ENCODE measurements around the gene NUDT14.

Gene NUDT14

DNA sequence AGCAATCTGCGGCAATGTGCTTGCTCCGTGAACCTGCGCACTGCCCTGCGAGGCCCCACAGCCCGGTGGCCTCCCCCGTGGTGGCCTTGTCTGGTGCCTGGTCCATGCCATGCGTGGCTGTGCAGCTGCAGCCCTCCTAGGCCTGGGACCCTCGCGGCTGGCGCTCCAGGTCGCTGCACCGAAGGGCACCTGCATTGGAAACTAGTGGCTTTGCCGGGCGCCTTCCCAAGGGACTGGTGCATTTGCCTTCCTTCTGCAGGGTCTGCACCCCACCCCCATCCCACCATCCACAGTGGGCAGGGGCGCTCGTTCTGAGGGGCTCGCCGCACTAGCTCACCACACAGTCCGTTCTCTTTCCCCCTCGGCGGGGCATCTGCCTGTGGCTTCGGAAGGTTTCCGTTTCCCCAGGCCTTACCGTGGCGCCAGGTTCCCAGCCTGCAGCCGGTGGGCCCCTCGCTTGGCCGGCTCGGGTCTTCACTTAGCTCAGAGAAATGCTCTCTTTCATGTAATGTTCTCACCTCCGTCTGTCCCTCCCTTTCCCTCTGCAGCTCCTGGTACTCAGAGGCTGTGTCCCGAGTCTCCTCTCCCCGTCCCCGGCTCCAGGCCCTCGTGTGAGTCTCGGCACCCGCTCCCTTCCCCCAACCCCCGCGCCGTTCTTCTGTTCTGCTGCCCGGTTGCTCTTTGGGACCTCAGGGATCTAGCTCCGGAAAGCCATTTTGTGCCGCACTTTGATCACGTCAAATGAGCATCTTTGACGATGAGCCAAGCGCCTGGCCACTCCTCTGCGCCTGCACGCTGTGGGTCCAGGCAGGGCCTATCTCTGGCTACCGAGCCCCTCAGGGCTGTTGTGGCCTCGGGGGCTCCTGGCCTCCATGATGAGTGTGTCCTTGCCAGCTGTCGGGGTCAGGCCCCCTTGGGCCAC lies 44.5 kb downstream of the NUDT14 start:
- in situ Hi-C loops (cut with MboI; ENCODE audit: low sequenced_read_pairs): no loop called here

DNA sequence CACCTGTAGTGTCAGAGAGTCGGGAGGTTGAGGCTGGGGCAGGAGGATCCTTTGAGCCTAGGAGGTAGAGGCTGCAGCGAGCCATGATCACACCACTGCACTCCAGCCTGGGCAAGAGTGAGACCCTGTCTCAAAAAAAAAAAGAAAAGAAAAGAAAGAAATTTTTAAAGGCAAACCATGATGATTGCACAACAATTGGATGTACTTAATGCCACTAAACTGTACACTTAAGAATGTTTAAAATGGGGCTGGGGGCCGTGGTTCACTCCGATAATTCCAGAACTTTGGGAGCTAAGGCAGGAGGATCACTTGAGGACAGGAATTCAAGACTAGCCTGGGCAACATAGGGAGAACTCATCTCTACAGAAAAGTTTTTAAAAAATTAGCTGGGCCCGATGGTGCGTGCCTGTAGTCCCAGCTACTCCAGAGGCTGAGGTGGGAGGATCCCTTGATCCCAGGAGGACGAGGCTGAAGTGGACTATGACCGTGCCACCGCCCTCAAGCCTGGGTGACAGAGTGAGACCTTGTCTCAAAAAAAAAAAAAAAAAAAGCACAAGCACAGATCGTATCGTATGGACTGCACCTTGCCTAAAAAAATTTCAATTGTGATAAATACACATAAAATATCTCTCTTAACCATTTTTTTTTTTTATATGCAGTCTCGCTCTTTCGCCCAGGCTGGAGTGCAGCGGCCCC lies 45.3 kb downstream of the NUDT14 start:
- in situ Hi-C loops (cut with MboI; ENCODE audit: low sequenced_read_pairs): no loop called here

DNA sequence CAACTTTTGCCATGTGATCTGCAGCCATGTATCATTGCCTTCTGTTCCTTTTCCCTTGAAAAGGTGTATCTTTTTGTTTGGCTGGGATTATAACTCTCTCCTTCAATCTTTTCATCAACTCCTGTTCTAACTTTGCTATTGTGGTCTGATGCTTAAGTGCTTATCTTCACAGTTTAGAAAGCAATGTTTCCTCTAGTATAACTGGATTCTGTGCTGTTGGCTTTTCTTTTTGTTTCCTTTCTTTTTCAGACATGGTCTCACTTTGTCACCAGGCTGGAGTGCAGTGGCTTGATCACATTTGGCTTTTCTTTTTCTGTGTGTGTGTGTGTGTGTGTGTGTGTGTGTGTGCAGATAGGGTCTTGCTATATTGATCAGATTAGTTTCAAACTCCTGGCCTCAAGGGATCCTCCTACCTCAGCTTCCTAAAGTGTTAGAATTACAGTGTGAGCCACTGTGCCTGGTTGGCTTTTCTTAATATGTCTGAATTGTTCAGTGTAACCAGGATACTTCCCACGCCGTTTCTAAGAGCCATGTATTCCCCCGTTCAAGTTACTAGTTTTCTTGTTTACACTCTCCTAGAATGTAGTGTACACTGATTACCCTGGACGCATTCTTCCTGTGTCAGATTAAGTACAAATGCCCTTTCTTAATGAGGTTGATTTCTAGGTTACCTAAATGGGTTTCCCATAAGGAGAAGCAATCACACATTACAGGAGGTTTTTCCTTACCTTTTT lies 48.0 kb downstream of the NUDT14 start:
- in situ Hi-C loops (cut with MboI; ENCODE audit: low sequenced_read_pairs): no loop called here

DNA sequence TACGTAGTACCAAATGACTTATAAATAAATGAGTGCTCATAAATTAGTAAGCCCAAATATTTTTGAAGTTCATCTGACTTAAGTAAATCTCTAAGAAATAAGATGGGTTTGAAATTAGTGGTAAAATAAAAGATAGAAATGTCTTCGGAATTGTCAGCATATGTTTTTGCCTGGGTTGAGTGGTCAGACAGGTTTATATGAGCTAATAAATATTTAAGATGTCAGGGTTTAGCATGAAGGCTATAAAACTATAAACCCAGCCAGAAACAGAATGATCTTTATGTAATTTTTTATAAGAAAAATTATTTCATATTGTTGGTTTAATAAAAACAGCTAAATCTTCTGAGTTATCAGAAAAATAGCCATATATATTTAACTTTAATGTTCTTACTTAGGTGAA lies 49.9 kb downstream of the NUDT14 start:
- in situ Hi-C loops (cut with MboI; ENCODE audit: low sequenced_read_pairs): no loop called here

DNA sequence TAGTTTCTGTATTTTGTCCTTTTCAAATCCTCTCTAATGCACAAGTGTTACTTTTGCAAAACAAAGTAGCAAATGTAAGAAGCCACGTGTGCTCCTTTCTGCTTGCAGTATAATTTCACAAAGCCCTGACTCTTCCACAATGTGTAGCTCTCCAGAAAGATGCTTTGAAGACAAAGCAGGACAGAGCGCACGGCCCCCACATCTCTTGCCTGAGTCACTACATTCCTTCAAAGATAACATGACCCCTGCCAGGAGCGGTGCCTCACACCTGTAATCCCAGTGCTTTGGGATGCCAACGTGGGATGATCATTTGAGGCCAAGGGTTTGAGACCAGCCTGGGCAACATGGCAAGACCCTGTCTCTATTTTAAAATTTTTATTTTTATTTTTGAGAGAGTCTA lies 53.1 kb downstream of the NUDT14 start:
- in situ Hi-C loops (cut with MboI; ENCODE audit: low sequenced_read_pairs): no loop called here

DNA sequence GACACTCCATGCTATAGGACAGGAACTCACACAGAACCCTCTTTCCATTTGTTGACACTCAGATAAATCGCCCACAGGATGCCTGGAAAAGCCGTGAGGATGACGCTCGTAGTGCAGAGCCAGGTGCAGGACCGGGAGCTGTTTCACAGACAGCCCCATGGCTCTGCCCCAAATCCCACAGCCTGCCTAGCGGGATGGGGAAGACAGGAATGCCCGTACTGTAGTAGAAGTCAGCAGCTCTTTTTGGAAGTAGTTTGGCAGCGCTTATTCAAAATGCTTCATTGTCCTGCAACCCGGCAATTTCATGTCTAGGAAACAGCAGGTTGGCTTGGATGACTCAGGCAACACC lies 54.2 kb downstream of the NUDT14 start:
- in situ Hi-C loops (cut with MboI; ENCODE audit: low sequenced_read_pairs): no loop called here

DNA sequence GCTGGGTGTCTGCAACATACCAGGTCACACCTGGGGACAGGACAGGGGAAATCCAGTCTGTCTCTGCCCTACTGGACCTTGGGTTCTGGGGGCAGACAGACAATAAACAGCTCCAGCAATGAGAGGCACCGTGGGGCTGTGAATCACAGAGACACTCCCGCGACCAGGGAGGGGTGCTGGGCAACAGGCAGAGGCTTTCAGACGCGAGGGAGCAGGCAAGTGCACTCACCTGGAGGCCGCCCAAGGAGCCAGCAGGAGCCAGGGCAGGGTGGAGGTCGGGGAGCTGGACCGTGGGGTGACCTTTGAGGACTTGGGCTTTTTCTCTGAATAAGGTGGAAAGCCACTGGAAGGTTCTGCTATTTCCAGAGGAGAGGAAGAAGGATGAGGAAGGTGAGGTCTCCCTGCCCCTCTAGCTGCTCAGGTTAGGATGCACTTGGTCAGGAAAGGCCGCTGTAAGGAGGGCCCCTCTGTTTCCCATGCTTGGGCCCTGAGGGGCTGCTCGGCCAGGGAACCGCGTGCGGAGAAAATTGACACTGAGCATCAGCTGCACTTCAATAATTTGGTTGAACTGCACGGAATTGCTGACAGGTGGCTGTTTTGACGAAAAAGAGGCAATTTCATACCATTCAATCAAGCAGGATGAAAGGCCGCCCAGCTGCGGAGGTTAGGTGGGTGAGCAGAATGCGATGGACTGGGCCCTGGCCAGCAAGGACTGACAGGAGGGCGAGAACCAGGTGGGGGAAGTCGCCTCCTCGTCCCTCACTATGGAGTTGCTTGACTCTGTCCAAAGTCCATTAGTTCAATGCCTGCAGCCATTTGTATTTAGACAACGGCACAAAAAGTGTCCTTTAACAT lies 54.8 kb downstream of the NUDT14 start:
- in situ Hi-C loops (cut with MboI; ENCODE audit: low sequenced_read_pairs): no loop called here

DNA sequence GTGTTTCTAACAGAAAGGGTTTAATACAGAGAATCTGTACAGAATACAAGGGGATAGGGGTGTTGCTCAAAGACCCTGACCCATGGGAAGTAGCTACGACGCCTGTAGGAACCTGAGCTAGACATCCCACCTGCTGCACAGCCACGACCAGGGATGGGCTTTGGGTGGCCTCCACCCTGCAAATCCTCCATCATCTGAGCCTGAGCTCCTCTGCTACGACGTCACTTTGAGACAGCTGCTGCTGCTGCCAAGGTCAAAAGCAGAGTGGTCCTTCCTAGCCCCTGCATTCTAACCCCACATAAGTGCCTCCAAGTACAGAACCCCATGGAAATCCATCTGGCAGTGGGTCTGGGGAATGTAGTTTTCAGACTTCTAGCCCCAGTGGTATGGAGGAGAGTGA lies 56.3 kb downstream of the NUDT14 start:
- in situ Hi-C loops (cut with MboI; ENCODE audit: low sequenced_read_pairs): no loop called here

DNA sequence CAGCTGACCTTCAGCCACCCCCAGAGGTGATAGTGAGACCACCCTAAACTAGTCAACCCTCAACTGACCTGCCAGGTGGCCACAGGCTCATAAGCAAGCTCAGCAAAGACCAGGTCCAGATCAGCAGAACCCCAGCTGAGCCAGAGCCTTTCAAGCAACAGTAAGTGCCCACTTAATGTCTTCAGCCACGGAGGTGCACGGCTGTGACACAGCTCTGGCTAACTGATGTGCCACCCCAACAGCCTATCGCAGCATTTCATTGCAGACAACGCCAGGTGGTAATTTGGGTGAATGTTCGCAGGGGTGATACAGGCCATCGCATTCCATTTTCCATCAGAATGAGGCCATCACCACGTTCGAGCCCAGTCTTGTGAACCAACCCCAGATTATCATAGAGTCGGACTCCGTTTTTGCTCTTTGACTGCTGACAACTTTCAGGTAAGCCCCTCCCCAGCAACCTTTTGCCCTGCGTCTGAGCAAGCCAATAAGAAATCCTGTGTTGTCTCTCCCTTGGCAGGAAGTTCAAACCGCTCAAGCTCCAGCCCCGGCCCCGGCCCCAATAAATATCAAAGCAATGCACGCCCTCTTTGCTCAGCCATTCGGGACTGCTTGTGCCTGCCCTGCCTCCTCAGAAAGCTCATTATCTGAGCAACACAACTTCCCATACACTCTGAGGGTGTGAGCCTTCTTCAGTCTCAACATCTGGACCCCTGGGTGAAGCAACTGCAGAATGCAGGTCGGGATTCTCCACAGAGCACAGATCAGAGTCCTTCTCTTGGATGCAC lies 56.9 kb downstream of the NUDT14 start:
- in situ Hi-C loops (cut with MboI; ENCODE audit: low sequenced_read_pairs): no loop called here

DNA sequence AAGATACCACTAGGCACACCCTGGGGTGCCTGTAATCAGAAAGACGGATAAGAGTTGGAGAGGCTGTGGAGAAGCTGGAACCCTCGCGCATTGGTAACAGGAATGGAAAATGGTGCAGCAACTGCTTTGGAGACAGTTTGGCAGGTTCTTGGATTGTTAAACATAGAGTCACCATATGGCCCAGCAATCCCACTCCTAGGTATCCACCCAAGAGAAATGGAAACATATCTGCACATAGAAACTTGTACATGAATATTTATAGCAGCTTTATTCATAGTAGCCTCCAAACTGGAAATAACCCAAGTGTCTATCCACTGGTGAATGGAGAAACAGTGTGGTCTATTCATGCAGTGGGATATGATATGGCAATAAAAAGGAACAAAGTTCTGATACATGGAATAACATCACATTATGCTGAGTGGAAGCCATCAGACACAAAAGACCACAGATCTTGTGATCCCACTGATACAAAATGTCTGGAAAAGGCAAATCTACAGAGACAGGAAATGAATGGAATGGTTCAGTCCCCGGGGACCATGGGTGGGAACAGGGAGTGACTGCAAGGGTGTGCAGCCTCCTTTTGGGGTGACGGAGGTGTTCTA lies 57.9 kb downstream of the NUDT14 start:
- in situ Hi-C loops (cut with MboI; ENCODE audit: low sequenced_read_pairs): no loop called here

All from hTERT RPE-1 (cell line).